Colonic mucosa (tissue), 4 donors: ENCODE measurements around the gene SMCO4. TPM values are rescaled to one million over a fixed set of nuclear protein-coding genes. Genes with fewer than 3 reads are reported as not detected.

Experiments
- DNase-seq: peaks from one replicate; pipeline ENCODE4 v3.0.0-alpha.2; 2020
- H3K27ac ChIP-seq: fragments of 200-600 bp; one replicate; pipeline ENCODE4 v1.8.0; 2021
- H3K27me3 ChIP-seq: fragments of 200-600 bp; one replicate; pipeline ENCODE4 v1.8.0; 2021
- H3K36me3 ChIP-seq: fragments of 200-600 bp; one replicate; pipeline ENCODE4 v1.8.0; 2021
- H3K4me1 ChIP-seq: fragments of 200-600 bp; one replicate; pipeline ENCODE4 v1.8.0; 2021; ENCODE audit warnings: mild to moderate bottlenecking
- H3K4me3 ChIP-seq: fragments of 200-600 bp; one replicate; pipeline ENCODE4 v1.8.0; 2021
- H3K9ac ChIP-seq, 2 donors: one replicate each; pipeline ENCODE4 v1.7.0; 2013; ENCODE audit warnings: control low read depth in 2 of 2, low read depth in 2 of 2, low read length in 2 of 2
- H3K9me3 ChIP-seq: fragments of 200-600 bp; one replicate; pipeline ENCODE4 v1.8.0; 2021
- CTCF ChIP-seq: fragments of 200-600 bp; IDR thresholded peaks from one replicate; pipeline ENCODE4 v1.8.0; 2022; ENCODE audit warnings: antibody characterized with exemption, mild to moderate bottlenecking
- intact Hi-C: fragments of 100-400 bp; cut with DNase I; formaldehyde crosslinking; loops from one replicate; pipeline ENCODE4 v1.14.1; 2022
- total RNA-seq, 2 donors: library from RNA; stranded (reverse); fragmentation: NEBNext Ultra II Directional in 1 of 2; extraction: Animal tissue kit (Norgen Biotek cat#: 25700) in 1 of 2; gene quantifications; one replicate each; pipeline ENCODE4 v1.2.1, GENCODE V29; 2021
- donor health status: healthy.
- donor health status: DM: no; HTN: no; CAD: no.
- donor health status: DM: no; HTN: no; CAD: no.

Gene SMCO4
- total RNA-seq, 2 donors from 2014 or later, result 47.2 to 73.7 TPM

GRCh38 chr11:93573184-93573583 is 30.0 kb upstream of the SMCO4 start:
- TF ChIP-seq CTCF, result no peak
- Histone ChIP-seq H3K9me3 (no peaks in the 10 kb centered on the region), H3K27ac (no peak overlapping the region), H3K4me1 (no peaks in the 10 kb centered on the region), H3K9ac (no peak overlapping the region), H3K36me3 (no peaks in the 10 kb centered on the region), H3K27me3 (no peaks in the 10 kb centered on the region), H3K4me3 (no peak overlapping the region)
- DNase-seq, result no peak
- intact Hi-C loops, result no loop called here

- no peaks in the 10 kb centered on the region for H3K27me3 ChIP-seq
- no peak overlapping the region for H3K4me3 ChIP-seq
- H3K9me3 ChIP-seq, result no peaks in the 10 kb centered on the region
- H3K27ac ChIP-seq, result no peak overlapping the region
- H3K9ac ChIP-seq, result no peak overlapping the region
- TF ChIP-seq CTCF, result no peak
- no peaks in the 10 kb centered on the region for H3K36me3 ChIP-seq
- H3K4me1 ChIP-seq, result no peaks in the 10 kb centered on the region
- intact Hi-C loops, result no loop called here
- no peak for DNase-seq
Observed at GRCh38 chr11:93572621-93573020, 29.4 kb upstream of the SMCO4 start.

- Histone ChIP-seq H3K27me3 (no peaks in the 10 kb centered on the region), H3K36me3 (no peaks in the 10 kb centered on the region), H3K4me3 (no peak overlapping the region), H3K27ac (no peak overlapping the region), H3K9me3 (no peaks in the 10 kb centered on the region), H3K9ac (no peak overlapping the region), H3K4me1 (no peaks in the 10 kb centered on the region)
- no peak for TF ChIP-seq CTCF
- DNase-seq, result no peak
- intact Hi-C loops, result no loop called here
Observed at GRCh38 chr11:93572171-93572570, 29.0 kb upstream of the SMCO4 start.

GRCh38 chr11:93571612-93572011 is 28.4 kb upstream of the SMCO4 start:
- Histone ChIP-seq H3K4me3 (no peak overlapping the region), H3K9me3 (no peaks in the 10 kb centered on the region), H3K27ac (no peak overlapping the region), H3K36me3 (no peaks in the 10 kb centered on the region), H3K27me3 (no peaks in the 10 kb centered on the region), H3K4me1 (no peaks in the 10 kb centered on the region), H3K9ac (no peak overlapping the region)
- intact Hi-C loops, result no loop called here
- no peak for DNase-seq
- TF ChIP-seq CTCF, result no peak

GRCh38 chr11:93570759-93571413 is 27.7 kb upstream of the SMCO4 start:
- peak overlapping the region; percentile 24 for H3K27ac ChIP-seq
- no peaks in the 10 kb centered on the region for H3K9me3 ChIP-seq
- H3K4me1 ChIP-seq, result no peaks in the 10 kb centered on the region
- peak; percentile 65 for DNase-seq
- H3K27me3 ChIP-seq, result no peaks in the 10 kb centered on the region
- intact Hi-C loops, result no loop called here
- peak overlapping the region in 1 of 2 donors; percentile 8 for H3K9ac ChIP-seq
- no peak for TF ChIP-seq CTCF
- H3K36me3 ChIP-seq, result no peaks in the 10 kb centered on the region
- H3K4me3 ChIP-seq, result no peak overlapping the region
